Kidney (tissue), 14 donors: ENCODE results near the gene C1orf116. TPM values are rescaled to one million over a fixed set of nuclear protein-coding genes. Genes with fewer than 3 reads are reported as not detected.

Source experiments
- DNase-seq, 5 donors: peaks; one replicate each; pipeline ENCODE4 v3.0.0-alpha.2; 2013 to 2020
- FAIRE-seq: peaks from 2 replicates; lab custom pipeline; 2012; peaks lifted over from hg19 to GRCh38; lab: Jason Lieb, UNC
- H3K27ac ChIP-seq, 2 donors: one replicate each; pipeline ENCODE4 v1.7.0; 2013; ENCODE audit warnings: low read depth in 2 of 2, low read length in 2 of 2, inconsistent platforms in 1 of 2
- H3K27me3 ChIP-seq: one replicate; pipeline ENCODE4 v1.7.1; 2013; ENCODE audit warnings: low read length, inconsistent platforms; ENCODE audit not compliant: control insufficient read depth, insufficient read depth
- H3K36me3 ChIP-seq, 3 donors: one replicate each; pipeline versions ENCODE4 v1.7.0 to v1.7.1; 2013; ENCODE audit warnings: low read length in 3 of 3, control low read depth in 1 of 3, inconsistent platforms in 1 of 3; ENCODE audit not compliant: insufficient read depth in 3 of 3, control insufficient read depth in 2 of 3
- H3K4me1 ChIP-seq, 3 donors: one replicate each; pipeline versions ENCODE4 v1.7.0 to v1.7.1; 2013; ENCODE audit warnings: low read length in 3 of 3, inconsistent platforms in 1 of 3, low read depth in 1 of 3; ENCODE audit not compliant: control insufficient read depth in 2 of 3, insufficient read depth in 2 of 3
- H3K4me3 ChIP-seq, 3 donors: one replicate each; pipeline versions ENCODE4 v1.7.0 to v1.8.1; 2013; ENCODE audit warnings: low read length in 3 of 3, control low read depth in 1 of 3, inconsistent platforms in 1 of 3
- H3K9ac ChIP-seq, 3 donors: one replicate each; pipeline versions ENCODE4 v1.7.0 to v1.7.1; 2013; ENCODE audit warnings: low read length in 3 of 3, control low read depth in 1 of 3, inconsistent platforms in 1 of 3
- H3K9me3 ChIP-seq, 3 donors: one replicate each; pipeline versions ENCODE4 v1.7.0 to v1.7.1; 2013; ENCODE audit warnings: low read length in 3 of 3, control low read depth in 1 of 3, inconsistent platforms in 1 of 3; ENCODE audit not compliant: control insufficient read depth in 2 of 3, insufficient read depth in 1 of 3
- CTCF ChIP-seq: IDR thresholded peaks from 3 replicates; pipeline ENCODE4 v1.5.1; 2012; ENCODE audit warnings: mild to moderate bottlenecking, moderate library complexity, borderline replicate concordance; ENCODE audit not compliant: insufficient read depth; ENCODE audit errors: extremely low read depth
- intact Hi-C: fragments of 100-400 bp; cut with DNase I; formaldehyde crosslinking; loops from one replicate; pipeline ENCODE4 v1.11.1; 2022
- polyA plus RNA-seq: library from polyadenylated mRNA; stranded (reverse); fragments of 350-450 nt; fragmentation: Illumina TruSeq; extraction: RNeasy Lipid Tissue Mini Kit (QIAGEN cat#74804); gene quantifications from one replicate; pipeline ENCODE4 v1.2.3, GENCODE V29; 2014; ENCODE audit warnings: low read depth, low replicate concordance; ENCODE audit not compliant: insufficient read depth
- total RNA-seq: library from RNA; stranded (reverse); fragmentation: NEBNext Ultra II Directional; extraction: Animal tissue kit (Norgen Biotek cat#: 25700); gene quantifications from one replicate; pipeline ENCODE4 v1.2.1, GENCODE V29; 2021
- donor health status: control.
- donor health status: control.
- donor health status: control.
- donor health status: control.
- donor health status: control.
- donor health status: DM: yes; HTN: yes; CAD: no.
- donor health status: Normal renal cell carcinoma (clear cell type).

Gene C1orf116
- total and polyA plus RNA-seq, 2 donors from 2014 or later = 11.9 to 19.6 TPM

GRCh38 chr1:206970446-206970845 lies 62.1 kb downstream of the C1orf116 start, which contains the start of gene FCAMR:
FCAMR (minus strand) TSS chr1:206970460; CDS start chr1:206970125, 335 bp downstream.
- Histone ChIP-seq H3K9ac (peak within 1 kb of the TSS in 1 of 3 donors; percentile 56), H3K27me3 (no peaks in the 10 kb centered on the region), H3K4me1 (peaks cover 0 to 27% (median 16%) of the 10 kb centered on the region in 3 donors), H3K27ac (peak within 1 kb of the TSS; percentile 35 to 75), H3K4me3 (peak within 1 kb of the TSS in 2 of 3 donors; percentile 9 to 56), H3K9me3 (no peaks in the 10 kb centered on the region), H3K36me3 (no peaks in the 10 kb centered on the region)
- DNase-seq (peak in 1 of 5 donors; percentile 16), FAIRE-seq (no peak)
- intact Hi-C loops = no loop called here
- no peak for TF ChIP-seq CTCF

GRCh38 chr1:206969090-206969489 lies 63.5 kb downstream of the C1orf116 start:
- Histone ChIP-seq H3K4me3 (peak overlapping the region in 1 of 3 donors; percentile 56), H3K27me3 (no peaks in the 10 kb centered on the region), H3K27ac (peak overlapping the region; percentile 35 to 75), H3K4me1 (peaks cover 0 to 27% (median 16%) of the 10 kb centered on the region in 3 donors), H3K36me3 (no peaks in the 10 kb centered on the region), H3K9ac (peak overlapping the region in 1 of 3 donors; percentile 56), H3K9me3 (no peaks in the 10 kb centered on the region)
- FAIRE-seq (no peak), DNase-seq (peak in 2 of 5 donors; percentile 19 to 54)
- intact Hi-C loops = no loop called here
- TF ChIP-seq CTCF = no peak

Other genes with a start within 250 kb of the C1orf116 start
- not detected for gene IL20, start 167.1 kb downstream of the C1orf116 start, total RNA-seq
- not detected for gene IL20, start 167.1 kb downstream of the C1orf116 start, polyA plus RNA-seq
- not detected for gene IL24, start 135.3 kb downstream of the C1orf116 start, total RNA-seq
- not detected for gene IL24, start 135.3 kb downstream of the C1orf116 start, polyA plus RNA-seq
- 16.7 TPM for gene FCMR, start 110.8 kb downstream of the C1orf116 start, total RNA-seq
- 1.3 TPM for gene FCMR, start 110.8 kb downstream of the C1orf116 start, polyA plus RNA-seq
- 841 TPM for gene PIGR, start 86.3 kb downstream of the C1orf116 start, total RNA-seq
- 187 TPM for gene PIGR, start 86.3 kb downstream of the C1orf116 start, polyA plus RNA-seq
- 1.8 TPM for gene FCAMR, start 62.3 kb downstream of the C1orf116 start, total RNA-seq
- gene FCAMR, start 62.3 kb downstream of the C1orf116 start, polyA plus RNA-seq = 34.6 TPM
- gene YOD1, start 18.5 kb upstream of the C1orf116 start, total RNA-seq = 6.2 TPM
- gene YOD1, start 18.5 kb upstream of the C1orf116 start, polyA plus RNA-seq = 2.7 TPM
- 20.6 TPM for gene PFKFB2, start 20.5 kb upstream of the C1orf116 start, total RNA-seq
- 21.7 TPM for gene PFKFB2, start 20.5 kb upstream of the C1orf116 start, polyA plus RNA-seq
- gene C4BPB, start 56.1 kb upstream of the C1orf116 start, total RNA-seq = 1.3 TPM
- gene C4BPB, start 56.1 kb upstream of the C1orf116 start, polyA plus RNA-seq = 0.49 TPM
- 45.7 TPM for gene C4BPA, start 71.5 kb upstream of the C1orf116 start, total RNA-seq
- not detected for gene C4BPA, start 71.5 kb upstream of the C1orf116 start, polyA plus RNA-seq